Measurements from ENCODE around the gene MACF1.
"Not testable (repeated sequence)": the region's sequence is repeated elsewhere in the genome, so short reads cannot be mapped to it uniquely, and the experiment has no call there.

MACF1 gene

GRCh38 chr1:39497585-39497984, 293.1 kb downstream of the MACF1 start:
- Histone ChIP-seq H3K36me3 (ENCODE audit: control insufficient read depth in 1 of 2, insufficient read depth in 2 of 2, low read length in 2 of 2) (no peaks in the 10 kb centered on the region), H3K4me3 (ENCODE audit: low read depth in 1 of 2, low read length in 2 of 2) (no peak overlapping the region), H3K4me1 (ENCODE audit: control insufficient read depth in 1 of 2, insufficient read depth in 2 of 2, low read length in 2 of 2) (peaks cover 0 to 5% of the 10 kb centered on the region in 2 donors), H3K27ac (ENCODE audit: low read length) (no peak overlapping the region), H3K27me3 (ENCODE audit: low read depth, low read length) (peaks cover 7% of the 10 kb centered on the region), H3K9me3 (ENCODE audit: control insufficient read depth in 1 of 2, low read length in 2 of 2) (no peaks in the 10 kb centered on the region)

GRCh38 chr1:39498096-39498710, 293.7 kb downstream of the MACF1 start:
- not testable (repeated sequence) for H3K27ac ChIP-seq (ENCODE audit: low read length); H3K4me3 ChIP-seq (ENCODE audit: low read depth in 1 of 2, low read length in 2 of 2); H3K9me3 ChIP-seq (ENCODE audit: control insufficient read depth in 1 of 2, low read length in 2 of 2); H3K36me3 ChIP-seq (ENCODE audit: control insufficient read depth in 1 of 2, insufficient read depth in 2 of 2, low read length in 2 of 2); H3K27me3 ChIP-seq (ENCODE audit: low read depth, low read length); H3K4me1 ChIP-seq (ENCODE audit: control insufficient read depth in 1 of 2, insufficient read depth in 2 of 2, low read length in 2 of 2)

- H3K4me3 ChIP-seq (ENCODE audit: low read depth in 1 of 2, low read length in 2 of 2); H3K36me3 ChIP-seq (ENCODE audit: control insufficient read depth in 1 of 2, insufficient read depth in 2 of 2, low read length in 2 of 2); H3K4me1 ChIP-seq (ENCODE audit: control insufficient read depth in 1 of 2, insufficient read depth in 2 of 2, low read length in 2 of 2); H3K27ac ChIP-seq (ENCODE audit: low read length); H3K9me3 ChIP-seq (ENCODE audit: control insufficient read depth in 1 of 2, low read length in 2 of 2); H3K27me3 ChIP-seq (ENCODE audit: low read depth, low read length): not testable (repeated sequence)
Observed at GRCh38 chr1:39498821-39499220, 294.3 kb downstream of the MACF1 start.

GRCh38 chr1:39499668-39500067, 295.2 kb downstream of the MACF1 start:
- no peaks in the 10 kb centered on the region for H3K36me3 ChIP-seq (ENCODE audit: control insufficient read depth in 1 of 2, insufficient read depth in 2 of 2, low read length in 2 of 2)
- H3K27ac ChIP-seq (ENCODE audit: low read length) = no peak overlapping the region
- H3K4me3 ChIP-seq (ENCODE audit: low read depth in 1 of 2, low read length in 2 of 2) = no peak overlapping the region
- no peaks in the 10 kb centered on the region for H3K27me3 ChIP-seq (ENCODE audit: low read depth, low read length)
- peaks cover 0 to 5% of the 10 kb centered on the region in 2 donors for H3K4me1 ChIP-seq (ENCODE audit: control insufficient read depth in 1 of 2, insufficient read depth in 2 of 2, low read length in 2 of 2)
- no peaks in the 10 kb centered on the region for H3K9me3 ChIP-seq (ENCODE audit: control insufficient read depth in 1 of 2, low read length in 2 of 2)

- Histone ChIP-seq H3K36me3 (ENCODE audit: control insufficient read depth in 1 of 2, insufficient read depth in 2 of 2, low read length in 2 of 2) (no peaks in the 10 kb centered on the region), H3K27ac (ENCODE audit: low read length) (no peak overlapping the region), H3K4me1 (ENCODE audit: control insufficient read depth in 1 of 2, insufficient read depth in 2 of 2, low read length in 2 of 2) (peaks cover 0 to 5% of the 10 kb centered on the region in 2 donors), H3K9me3 (ENCODE audit: control insufficient read depth in 1 of 2, low read length in 2 of 2) (no peaks in the 10 kb centered on the region), H3K27me3 (ENCODE audit: low read depth, low read length) (no peaks in the 10 kb centered on the region), H3K4me3 (ENCODE audit: low read depth in 1 of 2, low read length in 2 of 2) (no peak overlapping the region)
Observed at GRCh38 chr1:39500862-39501389, 296.4 kb downstream of the MACF1 start.

- H3K9me3 ChIP-seq (ENCODE audit: control insufficient read depth in 1 of 2, low read length in 2 of 2) = no peaks in the 10 kb centered on the region
- no peak overlapping the region for H3K27ac ChIP-seq (ENCODE audit: low read length)
- H3K36me3 ChIP-seq (ENCODE audit: control insufficient read depth in 1 of 2, insufficient read depth in 2 of 2, low read length in 2 of 2) = no peaks in the 10 kb centered on the region
- H3K4me3 ChIP-seq (ENCODE audit: low read depth in 1 of 2, low read length in 2 of 2) = no peak overlapping the region
- peaks cover 0 to 5% of the 10 kb centered on the region in 2 donors for H3K4me1 ChIP-seq (ENCODE audit: control insufficient read depth in 1 of 2, insufficient read depth in 2 of 2, low read length in 2 of 2)
- no peaks in the 10 kb centered on the region for H3K27me3 ChIP-seq (ENCODE audit: low read depth, low read length)
Observed at GRCh38 chr1:39501666-39502065, 297.2 kb downstream of the MACF1 start.

- H3K27ac ChIP-seq (ENCODE audit: low read length); H3K4me3 ChIP-seq (ENCODE audit: low read depth in 1 of 2, low read length in 2 of 2); H3K36me3 ChIP-seq (ENCODE audit: control insufficient read depth in 1 of 2, insufficient read depth in 2 of 2, low read length in 2 of 2); H3K27me3 ChIP-seq (ENCODE audit: low read depth, low read length); H3K9me3 ChIP-seq (ENCODE audit: control insufficient read depth in 1 of 2, low read length in 2 of 2); H3K4me1 ChIP-seq (ENCODE audit: control insufficient read depth in 1 of 2, insufficient read depth in 2 of 2, low read length in 2 of 2): not testable (repeated sequence)
Observed at GRCh38 chr1:39504436-39504835, 299.9 kb downstream of the MACF1 start.

GRCh38 chr1:39505289-39505688, 300.8 kb downstream of the MACF1 start:
- no peaks in the 10 kb centered on the region for H3K4me1 ChIP-seq (ENCODE audit: control insufficient read depth in 1 of 2, insufficient read depth in 2 of 2, low read length in 2 of 2)
- no peak overlapping the region for H3K27ac ChIP-seq (ENCODE audit: low read length)
- H3K27me3 ChIP-seq (ENCODE audit: low read depth, low read length) = no peaks in the 10 kb centered on the region
- no peak overlapping the region for H3K4me3 ChIP-seq (ENCODE audit: low read depth in 1 of 2, low read length in 2 of 2)
- H3K36me3 ChIP-seq (ENCODE audit: control insufficient read depth in 1 of 2, insufficient read depth in 2 of 2, low read length in 2 of 2) = no peaks in the 10 kb centered on the region
- H3K9me3 ChIP-seq (ENCODE audit: control insufficient read depth in 1 of 2, low read length in 2 of 2) = no peaks in the 10 kb centered on the region

GRCh38 chr1:39507230-39507928, 302.9 kb downstream of the MACF1 start:
- no peaks in the 10 kb centered on the region for H3K4me1 ChIP-seq (ENCODE audit: control insufficient read depth in 1 of 2, insufficient read depth in 2 of 2, low read length in 2 of 2)
- no peaks in the 10 kb centered on the region for H3K36me3 ChIP-seq (ENCODE audit: control insufficient read depth in 1 of 2, insufficient read depth in 2 of 2, low read length in 2 of 2)
- H3K27ac ChIP-seq (ENCODE audit: low read length) = no peak overlapping the region
- no peaks in the 10 kb centered on the region for H3K9me3 ChIP-seq (ENCODE audit: control insufficient read depth in 1 of 2, low read length in 2 of 2)
- no peak overlapping the region for H3K4me3 ChIP-seq (ENCODE audit: low read depth in 1 of 2, low read length in 2 of 2)
- no peaks in the 10 kb centered on the region for H3K27me3 ChIP-seq (ENCODE audit: low read depth, low read length)

- no peaks in the 10 kb centered on the region for H3K27me3 ChIP-seq (ENCODE audit: low read depth, low read length)
- H3K27ac ChIP-seq (ENCODE audit: low read length) = no peak overlapping the region
- no peaks in the 10 kb centered on the region for H3K4me1 ChIP-seq (ENCODE audit: control insufficient read depth in 1 of 2, insufficient read depth in 2 of 2, low read length in 2 of 2)
Observed at GRCh38 chr1:39508266-39508665, 303.8 kb downstream of the MACF1 start.

GRCh38 chr1:39508857-39509305, 304.4 kb downstream of the MACF1 start:
- no peaks in the 10 kb centered on the region for H3K36me3 ChIP-seq (ENCODE audit: control insufficient read depth in 1 of 2, insufficient read depth in 2 of 2, low read length in 2 of 2)
- H3K9me3 ChIP-seq (ENCODE audit: control insufficient read depth in 1 of 2, low read length in 2 of 2) = no peaks in the 10 kb centered on the region
- H3K4me3 ChIP-seq (ENCODE audit: low read depth in 1 of 2, low read length in 2 of 2) = no peak overlapping the region
- H3K27ac ChIP-seq (ENCODE audit: low read length) = no peak overlapping the region
- H3K4me1 ChIP-seq (ENCODE audit: control insufficient read depth in 1 of 2, insufficient read depth in 2 of 2, low read length in 2 of 2) = no peaks in the 10 kb centered on the region
- no peaks in the 10 kb centered on the region for H3K27me3 ChIP-seq (ENCODE audit: low read depth, low read length)

More at GRCh38 chr1:39508266-39508665, 303.8 kb downstream of the MACF1 start:
- no peaks in the 10 kb centered on the region for H3K36me3 ChIP-seq (ENCODE audit: control insufficient read depth in 1 of 2, insufficient read depth in 2 of 2, low read length in 2 of 2)
- no peak overlapping the region for H3K4me3 ChIP-seq (ENCODE audit: low read depth in 1 of 2, low read length in 2 of 2)
- H3K9me3 ChIP-seq (ENCODE audit: control insufficient read depth in 1 of 2, low read length in 2 of 2) = no peaks in the 10 kb centered on the region

All from muscle layer of duodenum (tissue), 2 donors.